IPS-NIHi11 (cell line): ENCODE results near the gene MPI.

Experiments
- DNase-seq: peaks from one replicate; pipeline ENCODE4 v3.0.0; 2012; ENCODE audit warnings: mixed read lengths, low spot score

The MPI gene

GRCh38 chr15:74889883-74890664 lies at the start of gene MPI:
Gene MPI, plus strand, starts transcription at chr15:74890042. Its CDS starts 32 bp downstream, at chr15:74890074.
- DNase-seq, result peak; percentile 99

DNA sequence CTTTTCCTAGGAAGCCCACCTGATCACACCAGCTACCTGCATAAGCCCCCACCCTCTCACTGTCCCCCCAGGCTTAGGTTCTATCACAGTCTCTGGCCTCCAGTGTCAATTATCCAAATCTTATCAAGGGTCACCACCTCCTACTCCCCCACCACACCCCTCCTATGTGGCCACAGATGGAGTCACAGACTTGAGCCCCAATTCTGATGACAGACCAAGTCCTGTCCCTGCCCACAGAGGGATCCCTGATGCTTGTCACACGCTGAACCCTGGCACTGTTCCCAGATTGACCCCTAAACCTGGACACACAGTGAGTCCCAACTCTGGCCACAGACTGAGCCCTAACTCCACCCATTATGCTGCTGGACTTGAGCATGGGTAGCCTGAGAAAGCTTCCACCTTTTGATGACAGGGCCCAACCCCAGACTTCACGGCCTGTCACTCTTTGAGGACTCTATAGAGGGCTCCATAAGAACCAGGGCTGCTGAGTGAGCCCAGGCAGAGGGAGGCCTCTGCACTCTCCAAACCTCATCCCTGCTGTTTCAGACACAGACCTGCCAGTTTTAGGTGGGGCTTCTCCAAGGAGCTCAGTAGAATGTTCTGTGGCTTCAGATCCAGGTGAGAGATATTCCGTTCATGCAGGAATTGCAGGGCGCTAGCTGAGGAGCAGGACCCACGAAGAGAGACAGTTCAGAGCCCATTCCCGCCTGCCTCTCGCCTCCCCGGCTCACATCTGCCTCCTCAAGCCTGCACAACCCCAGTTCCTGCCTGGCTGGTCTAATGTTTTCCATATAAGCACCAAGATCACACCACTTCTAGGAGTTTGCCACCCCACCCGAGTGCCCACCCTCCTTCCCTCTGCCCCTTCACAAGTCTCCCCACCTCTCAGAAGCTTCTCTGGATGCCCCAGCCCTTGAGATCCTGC lies 48.7 kb upstream of the MPI start:
- DNase-seq, result no peak

- DNase-seq, result no peak
These were observed 47.9 kb upstream of the MPI start for GRCh38 chr15:74841891-74842373.

GRCh38 chr15:74842581-74843444 lies 47.0 kb upstream of the MPI start, which contains the start of gene ULK3:
Gene ULK3, minus strand, starts transcription at chr15:74843156. Its CDS starts 51 bp downstream, at chr15:74843105.
- DNase-seq, result peak; percentile 98

GRCh38 chr15:74843445-74843828 lies 46.4 kb upstream of the MPI start:
- DNase-seq, result no peak

DNA sequence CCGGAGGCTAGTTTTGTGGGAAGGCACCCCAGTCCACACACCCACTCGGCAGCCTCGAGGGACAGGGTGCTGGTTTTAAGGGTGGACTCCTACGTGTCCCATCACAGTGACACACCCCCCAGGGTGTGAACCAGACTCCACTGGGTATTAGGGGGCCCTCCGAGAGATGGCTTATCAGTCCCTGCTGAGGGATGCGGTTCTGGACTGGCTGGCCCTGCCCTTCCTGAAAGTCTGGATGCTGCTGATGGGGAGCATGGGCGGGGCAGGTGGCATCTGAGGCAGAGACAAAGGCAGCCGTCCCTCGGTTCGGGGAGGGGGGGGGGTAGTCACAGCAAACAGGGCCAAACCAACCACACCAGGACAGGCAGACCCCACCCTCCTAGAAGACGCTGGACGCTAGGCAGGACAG lies 45.9 kb upstream of the MPI start:
- DNase-seq, result no peak

DNA sequence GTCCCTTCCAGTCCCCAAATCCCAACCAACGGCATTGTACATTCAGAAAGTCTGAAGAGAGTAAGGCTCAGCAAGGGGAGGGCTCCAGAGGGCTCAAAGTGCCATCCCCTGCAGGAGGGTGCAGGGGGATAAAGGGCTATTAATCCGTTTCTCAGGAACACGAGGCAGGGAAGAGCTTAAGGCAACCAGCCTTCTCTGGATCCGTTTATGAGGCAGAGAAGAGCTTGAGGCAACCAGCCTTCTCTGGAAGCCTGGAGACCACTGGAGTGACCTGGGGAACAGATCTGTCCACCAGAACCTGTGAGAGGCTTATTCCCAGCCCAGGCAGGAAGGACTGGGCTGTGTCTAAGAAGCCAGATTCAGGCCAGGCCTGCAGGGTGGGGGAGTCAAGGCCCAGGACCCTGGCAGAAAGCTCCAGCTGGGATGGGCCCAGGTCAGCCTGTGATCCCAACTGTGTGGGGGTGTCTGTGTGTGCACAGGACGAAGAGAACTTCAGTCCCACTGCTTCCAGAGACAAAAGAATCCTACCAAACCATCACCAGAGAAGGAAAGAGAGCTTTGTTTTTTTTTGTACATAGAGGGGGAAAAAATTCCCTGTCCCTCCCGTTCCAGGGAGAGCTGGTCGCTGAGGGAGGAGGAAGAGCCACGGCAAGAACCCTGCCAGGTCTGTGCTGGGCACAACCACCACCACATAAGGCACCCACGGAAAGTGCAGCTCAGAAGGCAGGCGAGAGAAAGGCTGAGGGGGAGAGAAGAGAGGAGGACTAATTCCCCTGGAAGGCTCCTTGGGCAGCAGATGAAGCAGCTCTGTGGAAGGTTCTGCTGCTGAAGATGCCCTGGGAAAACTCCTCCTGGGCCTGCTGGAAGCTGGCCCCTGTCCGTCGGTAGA lies 45.3 kb upstream of the MPI start:
- no peak for DNase-seq

GRCh38 chr15:74845208-74845568 lies 44.7 kb upstream of the MPI start:
- DNase-seq, result no peak

GRCh38 chr15:74845581-74845980 lies 44.3 kb upstream of the MPI start:
- no peak for DNase-seq

DNA sequence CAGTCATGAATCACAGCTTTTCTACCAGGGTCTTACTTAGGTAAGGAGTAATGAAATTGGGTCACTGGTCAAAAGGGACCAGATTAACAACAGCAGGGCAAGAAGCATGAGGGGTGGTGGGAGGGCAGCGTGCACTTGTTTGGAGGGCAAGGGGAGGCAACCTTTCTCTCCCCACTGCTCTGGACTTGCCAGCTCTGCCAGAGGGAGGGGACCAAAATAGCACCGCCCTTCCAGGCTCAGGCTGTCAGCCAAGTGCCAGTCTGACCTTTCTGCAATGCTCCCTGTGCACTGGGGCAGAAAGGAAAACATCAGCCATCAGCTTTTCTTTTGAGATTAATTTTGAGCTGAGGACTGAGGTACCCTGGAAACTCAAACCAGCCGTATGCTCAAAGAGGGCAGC lies 42.4 kb upstream of the MPI start:
- DNase-seq, result no peak

GRCh38 chr15:74850393-74850792 lies 39.4 kb upstream of the MPI start:
- DNase-seq, result no peak

DNA sequence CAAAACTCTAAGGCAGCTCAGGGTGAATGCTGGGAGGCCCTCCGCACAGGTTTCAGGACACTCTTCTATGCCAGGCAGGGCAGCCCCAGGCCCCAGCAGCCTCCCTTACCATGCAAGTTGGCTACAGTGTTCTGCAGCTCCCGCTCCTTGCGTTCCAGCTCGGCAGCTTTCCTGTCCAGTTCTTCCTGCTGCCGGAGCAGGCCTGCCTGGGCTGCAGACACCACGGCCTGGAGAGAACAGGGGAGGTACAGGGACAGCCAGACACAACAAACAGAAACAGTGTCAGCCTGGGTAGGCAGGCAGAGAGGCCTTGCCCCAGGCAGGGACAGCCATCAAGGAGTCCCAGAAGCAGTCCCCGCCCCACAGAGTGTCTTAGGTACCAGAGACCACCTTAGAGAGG lies 37.9 kb upstream of the MPI start:
- no peak for DNase-seq

- DNase-seq, result no peak
These were observed 35.3 kb upstream of the MPI start for GRCh38 chr15:74854453-74855022.

DNA sequence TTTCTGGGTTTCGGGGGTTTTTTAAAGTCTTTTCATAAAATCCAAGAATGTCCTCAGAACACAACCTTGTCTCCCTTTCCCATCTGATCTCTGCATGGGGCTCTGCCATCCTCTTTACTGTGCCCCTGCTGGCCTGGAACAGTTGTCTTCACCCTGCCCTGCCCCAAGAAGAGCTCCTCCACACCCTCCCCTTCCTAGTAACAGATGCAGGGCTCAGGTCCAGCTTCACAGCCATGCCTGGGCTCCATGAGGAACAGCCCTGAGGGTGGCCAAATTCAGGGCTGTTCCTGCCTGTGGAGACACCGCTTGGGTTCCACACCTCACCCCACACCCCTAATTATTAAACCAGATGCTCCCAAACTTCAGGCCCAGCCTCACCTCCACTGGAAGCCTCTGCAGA lies 34.0 kb upstream of the MPI start:
- no peak for DNase-seq

- no peak for DNase-seq
These were observed 33.3 kb upstream of the MPI start for GRCh38 chr15:74856537-74856936.

DNA sequence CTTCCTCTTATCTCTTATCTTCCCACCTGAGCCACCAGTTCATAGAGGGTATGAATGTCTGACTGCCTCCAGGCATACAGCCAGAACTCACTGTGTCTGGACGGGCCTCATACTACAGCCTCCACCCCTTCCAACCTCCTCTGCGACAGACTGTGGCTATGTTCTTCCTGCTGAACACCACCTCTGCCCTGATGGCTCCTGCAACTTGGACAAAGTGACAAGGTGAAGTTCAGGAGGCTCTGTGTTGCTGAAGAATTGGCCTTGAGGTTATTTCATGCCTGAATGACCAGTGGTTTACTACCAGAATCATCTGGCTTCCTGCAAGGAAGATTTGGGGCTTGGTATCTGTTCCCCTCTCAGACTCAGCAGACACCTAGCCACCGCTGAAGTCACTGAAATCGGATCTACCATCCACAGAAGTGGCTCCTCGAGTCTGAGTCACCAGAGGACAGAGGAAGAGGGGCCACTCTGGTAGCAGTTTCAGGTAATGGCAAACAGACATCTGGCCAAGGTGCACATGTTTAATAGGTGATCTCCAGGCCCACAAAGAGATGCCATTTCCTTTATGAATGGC lies 32.7 kb upstream of the MPI start:
- no peak for DNase-seq

- DNase-seq, result no peak
These were observed 32.0 kb upstream of the MPI start for GRCh38 chr15:74857671-74858368.

DNA sequence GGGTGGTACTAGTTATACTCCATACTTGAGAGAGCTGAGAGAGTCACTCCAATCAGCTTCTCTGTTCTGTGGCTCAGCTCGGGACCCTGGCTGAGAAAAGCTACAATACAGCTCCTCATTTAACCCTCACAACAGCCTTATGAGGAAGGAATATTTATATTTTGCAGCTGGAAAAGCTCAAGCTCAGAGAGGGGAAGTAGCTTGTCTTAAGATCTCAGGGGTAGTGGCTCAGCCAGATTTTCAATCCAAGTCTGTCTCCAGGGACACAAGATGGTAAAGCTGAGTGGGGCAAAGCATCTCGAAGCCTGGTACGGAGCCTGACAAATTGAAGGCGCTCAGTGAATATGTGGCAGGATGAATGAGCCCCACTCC lies 31.5 kb upstream of the MPI start:
- no peak for DNase-seq

DNA sequence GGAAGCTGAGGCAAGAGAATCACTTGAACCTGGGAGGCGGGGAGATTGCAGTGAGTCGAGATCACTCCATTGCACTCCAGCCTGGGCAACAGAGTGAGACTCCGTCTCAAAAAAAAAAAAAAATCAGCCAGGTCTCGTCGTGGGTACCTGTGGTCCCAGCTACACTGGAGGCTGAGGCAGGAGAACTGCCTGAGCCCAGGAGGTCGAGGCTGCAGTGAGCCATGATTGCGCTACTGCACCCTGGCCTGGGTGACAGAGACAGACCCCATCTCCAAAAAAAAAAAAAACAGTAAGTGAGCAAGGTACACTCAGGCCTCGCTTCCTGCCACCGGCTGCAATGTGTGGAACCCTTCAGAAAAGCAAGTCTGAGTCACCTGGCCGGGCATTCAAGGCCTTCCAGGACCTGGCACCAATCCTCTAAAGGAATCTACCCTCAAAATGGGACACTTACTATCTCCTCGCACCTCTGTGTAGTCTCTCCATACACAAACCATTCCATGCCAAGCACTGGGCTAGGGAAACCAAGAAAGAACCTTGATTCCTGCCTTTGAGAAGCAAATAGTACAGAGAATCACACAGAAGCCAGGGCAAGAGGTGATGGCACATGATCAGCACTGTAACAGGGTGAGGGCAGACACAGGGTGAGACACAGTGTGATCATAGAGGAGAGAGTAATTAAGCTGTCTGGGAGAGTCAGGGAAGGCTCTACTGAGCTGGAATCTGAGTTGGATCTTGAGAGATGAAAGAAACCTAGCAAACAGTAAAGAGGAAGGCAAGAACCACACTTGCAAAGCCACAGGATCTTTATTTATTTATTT lies 26.4 kb upstream of the MPI start:
- DNase-seq, result no peak
